ENCODE measurements around the gene CEP95.

DNA sequence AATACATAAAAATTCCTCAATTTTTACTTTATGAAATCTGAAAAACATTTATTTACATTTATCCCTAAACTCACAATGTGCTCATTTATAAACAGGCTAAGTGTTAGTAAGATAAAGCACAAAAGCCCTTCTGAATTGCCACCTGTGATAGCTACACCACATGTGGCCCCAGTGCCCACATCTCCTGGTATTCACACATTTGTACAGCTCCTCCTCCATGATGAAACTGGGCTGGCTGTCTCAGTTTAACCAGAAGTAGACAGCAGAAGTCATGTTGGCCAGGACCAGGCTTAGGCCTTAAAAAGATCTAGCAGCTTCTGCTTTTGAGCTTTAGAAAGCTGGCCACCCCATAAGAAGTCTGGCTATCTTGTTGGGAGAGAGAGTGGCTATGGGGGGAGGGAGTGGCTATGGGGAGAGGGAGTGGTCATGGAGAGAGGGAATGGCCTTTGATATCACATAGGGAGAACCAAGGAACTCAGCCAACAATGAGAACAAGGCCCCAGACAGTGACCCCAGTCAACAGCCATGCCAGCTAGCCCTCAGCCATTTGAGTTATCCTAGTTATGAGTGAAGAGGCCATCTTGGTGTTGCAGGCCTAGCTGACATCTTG is 47.4 kb downstream of the CEP95 start:
- TF ChIP-seq, protein P1, sequence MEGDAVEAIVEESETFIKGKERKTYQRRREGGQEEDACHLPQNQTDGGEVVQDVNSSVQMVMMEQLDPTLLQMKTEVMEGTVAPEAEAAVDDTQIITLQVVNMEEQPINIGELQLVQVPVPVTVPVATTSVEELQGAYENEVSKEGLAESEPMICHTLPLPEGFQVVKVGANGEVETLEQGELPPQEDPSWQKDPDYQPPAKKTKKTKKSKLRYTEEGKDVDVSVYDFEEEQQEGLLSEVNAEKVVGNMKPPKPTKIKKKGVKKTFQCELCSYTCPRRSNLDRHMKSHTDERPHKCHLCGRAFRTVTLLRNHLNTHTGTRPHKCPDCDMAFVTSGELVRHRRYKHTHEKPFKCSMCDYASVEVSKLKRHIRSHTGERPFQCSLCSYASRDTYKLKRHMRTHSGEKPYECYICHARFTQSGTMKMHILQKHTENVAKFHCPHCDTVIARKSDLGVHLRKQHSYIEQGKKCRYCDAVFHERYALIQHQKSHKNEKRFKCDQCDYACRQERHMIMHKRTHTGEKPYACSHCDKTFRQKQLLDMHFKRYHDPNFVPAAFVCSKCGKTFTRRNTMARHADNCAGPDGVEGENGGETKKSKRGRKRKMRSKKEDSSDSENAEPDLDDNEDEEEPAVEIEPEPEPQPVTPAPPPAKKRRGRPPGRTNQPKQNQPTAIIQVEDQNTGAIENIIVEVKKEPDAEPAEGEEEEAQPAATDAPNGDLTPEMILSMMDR (IDR thresholded peaks at IDR 0.05): no peak
- TF ChIP-seq EP300 (IDR thresholded peaks at IDR 0.05) (no peak), POLR2A (IDR thresholded peaks at IDR 0.05) (no peak)

Measured in ovary (tissue), 3 donors.